ENCODE data around the gene KCNH4. TPM values are rescaled to one million over a fixed set of nuclear protein-coding genes. Genes with fewer than 3 reads are reported as not detected.

KCNH4 gene
- total and polyA plus RNA-seq, 2 of the 13 experiments (the other 11 are each of a cell fraction or from before 2014, with no cell fraction given), result 0.01 to 0.09 TPM

GRCh38 chr17:42183741-42184711 is 3.1 kb upstream of the KCNH4 start (continued):
- no peak for TF ChIP-seq NONO (IDR thresholded peaks at IDR 0.05)
- peak; percentile 33; the same call in 1 of the 2 replicates for TF ChIP-seq NONO (CRISPR knock-in tag; conservative IDR thresholded peaks at IDR 0.05)
- TF ChIP-seq ZBTB46 (CRISPR knock-in tag; IDR thresholded peaks at IDR 0.05; ENCODE audit: borderline replicate concordance), result no peak
- peak; percentile 19; the same call in 1 of the 2 replicates for TF ChIP-seq FOXA3 (CRISPR knock-in tag; IDR thresholded peaks at IDR 0.05)
- TF ChIP-seq ZBTB26 (CRISPR knock-in tag; IDR thresholded peaks at IDR 0.05; ENCODE audit: borderline replicate concordance), result 0 out of 2 replicates have a peak, but pooled peaks have one; percentile 60
- TF ChIP-seq ZNF276 (CRISPR knock-in tag; IDR thresholded peaks at IDR 0.05; ENCODE audit: low read depth), result peak; percentile 94
- 0 out of 4 replicates have a peak, but pooled peaks of 1 of the 2 experiments have one; percentile 19 for TF ChIP-seq EP300 (IDR thresholded peaks at IDR 0.05; ENCODE audit: low read depth in 2 of 2, low read length in 2 of 2)
- peak; percentile 41; the same call in 1 of the 2 replicates for TF ChIP-seq EP300 (CRISPR knock-in tag; IDR thresholded peaks at IDR 0.05; ENCODE audit: borderline replicate concordance)
- TF ChIP-seq ZNF598 (CRISPR knock-in tag; IDR thresholded peaks at IDR 0.05; ENCODE audit: borderline replicate concordance), result 0 out of 2 replicates have a peak, but pooled peaks have one; percentile 6
- peak; percentile 80 for TF ChIP-seq ERF (CRISPR knock-in tag; IDR thresholded peaks at IDR 0.05)
- 0 out of 2 replicates have a peak, but pooled peaks have one; percentile 30 for TF ChIP-seq ZNF746 (CRISPR knock-in tag; IDR thresholded peaks at IDR 0.05)
- TF ChIP-seq E2F5 (CRISPR knock-in tag; conservative IDR thresholded peaks at IDR 0.05), result peak; percentile 82
- 0 out of 2 replicates have a peak, but pooled peaks have one; percentile 28 for TF ChIP-seq ZNF124 (CRISPR knock-in tag; IDR thresholded peaks at IDR 0.05)
- peak; percentile 42; the same call in 1 of the 2 replicates for TF ChIP-seq KLF9 (CRISPR knock-in tag; IDR thresholded peaks at IDR 0.05; ENCODE audit: low read depth)
- TF ChIP-seq HBP1 (CRISPR knock-in tag; IDR thresholded peaks at IDR 0.05; ENCODE audit: low read depth), result peak; percentile 29; the same call in 1 of the 2 replicates
- TF ChIP-seq ZNF275 (CRISPR knock-in tag; IDR thresholded peaks at IDR 0.05; ENCODE audit: borderline replicate concordance), result peak; percentile 47; the same call in 1 of the 2 replicates
- TF ChIP-seq KDM5A (IDR thresholded peaks at IDR 0.05; ENCODE audit: borderline replicate concordance, low read length), result no peak
- no peak for TF ChIP-seq ATF7 (IDR thresholded peaks at IDR 0.05)
- no peak for TF ChIP-seq ATF7 (CRISPR knock-in tag; IDR thresholded peaks at IDR 0.05)

Measured in HepG2 (cell line).